Ishikawa (cell line): ENCODE measurements around the gene B4GALT5.

Experiments used
- RAD21 ChIP-seq: IDR thresholded peaks from 2 replicates; pipeline ENCODE4 v1.6.1; 2012; ENCODE audit warnings: low read depth
- TAF1 ChIP-seq: IDR thresholded peaks from 2 replicates; pipeline ENCODE4 v1.6.1; 2012; ENCODE audit warnings: low read depth, mild to moderate bottlenecking
- YY1 ChIP-seq: IDR thresholded peaks from 2 replicates; pipeline ENCODE4 v1.6.1; 2012; ENCODE audit warnings: low read depth
- TF ChIP-seq, protein P1 (sequence below): IDR thresholded peaks from 2 replicates; pipeline ENCODE4 v1.6.1; 2012

DNA sequence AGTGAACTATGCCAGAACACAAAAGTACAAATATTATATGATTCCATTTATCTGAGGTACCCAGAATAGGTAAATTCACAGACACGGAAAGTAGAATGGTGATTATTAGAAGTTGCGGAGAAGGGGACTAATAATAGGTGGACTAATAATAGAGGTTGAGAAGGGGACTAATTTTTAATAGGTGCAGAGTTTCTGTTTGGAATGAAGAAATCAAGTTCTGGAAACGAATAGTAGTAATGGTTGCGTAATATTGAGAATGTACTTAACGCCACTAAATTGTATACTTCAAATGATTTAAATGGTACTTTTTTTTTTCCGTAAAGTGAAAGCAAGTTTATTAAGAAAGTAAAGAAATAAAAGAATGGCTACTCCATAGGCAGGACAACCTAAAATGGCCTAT lies 33.2 kb downstream of the B4GALT5 start:
- TF ChIP-seq RAD21: no peak
- no peak for TF ChIP-seq YY1
- TF ChIP-seq TAF1: no peak
- TF ChIP-seq, protein P1, sequence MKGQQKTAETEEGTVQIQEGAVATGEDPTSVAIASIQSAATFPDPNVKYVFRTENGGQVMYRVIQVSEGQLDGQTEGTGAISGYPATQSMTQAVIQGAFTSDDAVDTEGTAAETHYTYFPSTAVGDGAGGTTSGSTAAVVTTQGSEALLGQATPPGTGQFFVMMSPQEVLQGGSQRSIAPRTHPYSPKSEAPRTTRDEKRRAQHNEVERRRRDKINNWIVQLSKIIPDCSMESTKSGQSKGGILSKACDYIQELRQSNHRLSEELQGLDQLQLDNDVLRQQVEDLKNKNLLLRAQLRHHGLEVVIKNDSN: no peak
